ENCODE measurements around the gene TPST1.

- TF ChIP-seq EGR1 (IDR thresholded peaks at IDR 0.05) (no peak), RAD21 (IDR thresholded peaks at IDR 0.05; ENCODE audit: low read depth) (no peak), EP300 (IDR thresholded peaks at IDR 0.05; ENCODE audit: borderline replicate concordance) (no peak), REST (IDR thresholded peaks at IDR 0.05; ENCODE audit: low read depth) (no peak), CEBPB (IDR thresholded peaks at IDR 0.05) (no peak), TAF1 (IDR thresholded peaks at IDR 0.05; ENCODE audit: low read depth) (no peak), CREB1 (IDR thresholded peaks at IDR 0.05; ENCODE audit: low read depth) (no peak), NFIC (IDR thresholded peaks at IDR 0.05) (no peak), FOXM1 (IDR thresholded peaks at IDR 0.05; ENCODE audit: borderline replicate concordance, low read depth) (no peak), USF1 (IDR thresholded peaks at IDR 0.05) (no peak), ZBTB7A (IDR thresholded peaks at IDR 0.05; ENCODE audit: low read depth) (no peak), MAX (IDR thresholded peaks at IDR 0.05) (no peak)
These were observed 143.4 kb downstream of the TPST1 start for GRCh38 chr7:66348531-66348930.

Data from Ishikawa (cell line).